ENCODE measurements around the gene FIGN. TPM values are rescaled to one million over a fixed set of nuclear protein-coding genes. Genes with fewer than 3 reads are reported as not detected.

Gene FIGN, protein sequence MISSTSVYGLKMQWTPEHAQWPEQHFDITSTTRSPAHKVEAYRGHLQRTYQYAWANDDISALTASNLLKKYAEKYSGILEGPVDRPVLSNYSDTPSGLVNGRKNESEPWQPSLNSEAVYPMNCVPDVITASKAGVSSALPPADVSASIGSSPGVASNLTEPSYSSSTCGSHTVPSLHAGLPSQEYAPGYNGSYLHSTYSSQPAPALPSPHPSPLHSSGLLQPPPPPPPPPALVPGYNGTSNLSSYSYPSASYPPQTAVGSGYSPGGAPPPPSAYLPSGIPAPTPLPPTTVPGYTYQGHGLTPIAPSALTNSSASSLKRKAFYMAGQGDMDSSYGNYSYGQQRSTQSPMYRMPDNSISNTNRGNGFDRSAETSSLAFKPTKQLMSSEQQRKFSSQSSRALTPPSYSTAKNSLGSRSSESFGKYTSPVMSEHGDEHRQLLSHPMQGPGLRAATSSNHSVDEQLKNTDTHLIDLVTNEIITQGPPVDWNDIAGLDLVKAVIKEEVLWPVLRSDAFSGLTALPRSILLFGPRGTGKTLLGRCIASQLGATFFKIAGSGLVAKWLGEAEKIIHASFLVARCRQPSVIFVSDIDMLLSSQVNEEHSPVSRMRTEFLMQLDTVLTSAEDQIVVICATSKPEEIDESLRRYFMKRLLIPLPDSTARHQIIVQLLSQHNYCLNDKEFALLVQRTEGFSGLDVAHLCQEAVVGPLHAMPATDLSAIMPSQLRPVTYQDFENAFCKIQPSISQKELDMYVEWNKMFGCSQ
- total RNA-seq (1 to 10 TPM; 4.9 to 5.4 TPM), polyA plus RNA-seq (1 to 10 TPM; 1.1 to 7.8 TPM)

DNA sequence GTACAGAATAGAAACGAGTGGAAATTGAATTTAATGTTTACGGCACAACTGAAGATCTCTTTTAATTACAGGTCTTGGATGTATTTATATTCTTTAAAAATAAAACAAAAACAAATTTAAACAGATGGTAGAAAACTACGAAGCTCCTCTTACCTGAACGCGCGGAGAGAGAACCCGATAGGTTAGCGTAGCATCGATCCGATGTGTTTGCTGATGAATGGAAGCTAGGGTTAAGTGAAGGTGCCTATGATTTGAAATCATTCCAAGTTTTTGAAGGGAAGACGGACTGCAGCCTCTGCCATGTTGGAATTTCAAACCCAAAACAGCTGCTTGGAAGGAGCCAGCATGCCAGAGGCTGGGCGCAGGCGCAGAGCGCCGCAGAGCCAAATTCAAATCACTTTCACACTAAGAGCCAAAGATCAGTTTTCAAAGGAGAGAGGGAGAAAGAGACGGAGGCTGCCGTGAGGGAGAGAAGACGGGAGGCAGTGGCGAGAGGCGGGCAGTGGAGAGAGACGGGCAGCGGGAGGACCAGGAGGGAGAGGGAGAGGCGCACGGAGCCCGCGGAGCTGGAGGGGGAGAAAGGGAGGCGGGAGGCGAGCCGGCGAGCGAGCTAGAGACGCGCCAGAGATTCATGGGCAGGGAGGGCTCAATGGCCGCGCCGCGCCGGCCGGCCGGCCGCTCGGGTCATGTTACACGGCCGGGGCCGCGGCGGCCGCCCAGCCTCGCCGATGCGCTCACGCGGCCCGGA lies at the start of gene FIGN:
Gene FIGN, minus strand, starts transcription at position 324 of the 748 bp plus-strand sequence. CDS start 1,081 bp downstream, outside the sequence.
- H3K36me3 ChIP-seq (ENCODE audit: control insufficient read depth in 4 of 4, insufficient read depth in 3 of 4, low read depth in 1 of 4, low read length in 3 of 4): no peaks in the 10 kb centered on the region
- DNase-seq (ENCODE audit: low spot score): peak; percentile 59
- peaks cover 0 to 19% (median 7%) of the 10 kb centered on the region in 4 donors for H3K4me1 ChIP-seq (ENCODE audit: control insufficient read depth in 4 of 4, insufficient read depth in 4 of 4, low read length in 3 of 4)
- H3K9me3 ChIP-seq (ENCODE audit: control insufficient read depth in 4 of 4, low read length in 3 of 4): no peaks in the 10 kb centered on the region
- 2% methylated on average over 54 of the region's 54 CpGs for WGBS
- peak within 1 kb of the TSS; percentile 85 to 91 for H3K27ac ChIP-seq (ENCODE audit: low read depth in 1 of 2, low read length in 2 of 2)
- H3K4me3 ChIP-seq (ENCODE audit: low read depth in 1 of 3, low read length in 3 of 3): peak within 1 kb of the TSS; percentile 75 to 96 (median 94)
- H3K9ac ChIP-seq (ENCODE audit: low read depth in 1 of 2, low read length in 2 of 2): peak within 1 kb of the TSS; percentile 67 to 93
- no peaks in the 10 kb centered on the region for H3K27me3 ChIP-seq (ENCODE audit: control insufficient read depth in 4 of 4, insufficient read depth in 4 of 4, low read length in 3 of 4)
- TF ChIP-seq RAD21 (IDR thresholded peaks at IDR 0.05) (peak; percentile 28 to 51), JUND (IDR thresholded peaks at IDR 0.05) (no peak), TAF1 (conservative IDR thresholded peaks at IDR 0.05) (peak; percentile 85), HNF4A (conservative IDR thresholded peaks at IDR 0.05) (peak; percentile 51 to 53), NR2F2 (IDR thresholded peaks at IDR 0.05) (no peak), HNF4G (IDR thresholded peaks at IDR 0.05) (peak; percentile 15), RXRA (IDR thresholded peaks at IDR 0.05) (peak in 1 of 2 donors; percentile 36), SP1 (IDR thresholded peaks at IDR 0.05) (peak; percentile 27), YY1 (IDR thresholded peaks at IDR 0.05) (peak; percentile 97), EGR1 (IDR thresholded peaks at IDR 0.05; ENCODE audit: low read depth in 2 of 2) (no peak)
- TF ChIP-seq, protein P1, sequence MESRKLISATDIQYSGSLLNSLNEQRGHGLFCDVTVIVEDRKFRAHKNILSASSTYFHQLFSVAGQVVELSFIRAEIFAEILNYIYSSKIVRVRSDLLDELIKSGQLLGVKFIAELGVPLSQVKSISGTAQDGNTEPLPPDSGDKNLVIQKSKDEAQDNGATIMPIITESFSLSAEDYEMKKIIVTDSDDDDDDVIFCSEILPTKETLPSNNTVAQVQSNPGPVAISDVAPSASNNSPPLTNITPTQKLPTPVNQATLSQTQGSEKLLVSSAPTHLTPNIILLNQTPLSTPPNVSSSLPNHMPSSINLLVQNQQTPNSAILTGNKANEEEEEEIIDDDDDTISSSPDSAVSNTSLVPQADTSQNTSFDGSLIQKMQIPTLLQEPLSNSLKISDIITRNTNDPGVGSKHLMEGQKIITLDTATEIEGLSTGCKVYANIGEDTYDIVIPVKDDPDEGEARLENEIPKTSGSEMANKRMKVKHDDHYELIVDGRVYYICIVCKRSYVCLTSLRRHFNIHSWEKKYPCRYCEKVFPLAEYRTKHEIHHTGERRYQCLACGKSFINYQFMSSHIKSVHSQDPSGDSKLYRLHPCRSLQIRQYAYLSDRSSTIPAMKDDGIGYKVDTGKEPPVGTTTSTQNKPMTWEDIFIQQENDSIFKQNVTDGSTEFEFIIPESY (IDR thresholded peaks at IDR 0.05): no peak
- TF ChIP-seq, protein P2, sequence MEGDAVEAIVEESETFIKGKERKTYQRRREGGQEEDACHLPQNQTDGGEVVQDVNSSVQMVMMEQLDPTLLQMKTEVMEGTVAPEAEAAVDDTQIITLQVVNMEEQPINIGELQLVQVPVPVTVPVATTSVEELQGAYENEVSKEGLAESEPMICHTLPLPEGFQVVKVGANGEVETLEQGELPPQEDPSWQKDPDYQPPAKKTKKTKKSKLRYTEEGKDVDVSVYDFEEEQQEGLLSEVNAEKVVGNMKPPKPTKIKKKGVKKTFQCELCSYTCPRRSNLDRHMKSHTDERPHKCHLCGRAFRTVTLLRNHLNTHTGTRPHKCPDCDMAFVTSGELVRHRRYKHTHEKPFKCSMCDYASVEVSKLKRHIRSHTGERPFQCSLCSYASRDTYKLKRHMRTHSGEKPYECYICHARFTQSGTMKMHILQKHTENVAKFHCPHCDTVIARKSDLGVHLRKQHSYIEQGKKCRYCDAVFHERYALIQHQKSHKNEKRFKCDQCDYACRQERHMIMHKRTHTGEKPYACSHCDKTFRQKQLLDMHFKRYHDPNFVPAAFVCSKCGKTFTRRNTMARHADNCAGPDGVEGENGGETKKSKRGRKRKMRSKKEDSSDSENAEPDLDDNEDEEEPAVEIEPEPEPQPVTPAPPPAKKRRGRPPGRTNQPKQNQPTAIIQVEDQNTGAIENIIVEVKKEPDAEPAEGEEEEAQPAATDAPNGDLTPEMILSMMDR (IDR thresholded peaks at IDR 0.05; ENCODE audit: low read depth, low read length, missing input control): no peak
- TF ChIP-seq, protein P3, sequence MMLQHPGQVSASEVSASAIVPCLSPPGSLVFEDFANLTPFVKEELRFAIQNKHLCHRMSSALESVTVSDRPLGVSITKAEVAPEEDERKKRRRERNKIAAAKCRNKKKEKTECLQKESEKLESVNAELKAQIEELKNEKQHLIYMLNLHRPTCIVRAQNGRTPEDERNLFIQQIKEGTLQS (IDR thresholded peaks at IDR 0.05): no peak
- TF ChIP-seq, protein P4, sequence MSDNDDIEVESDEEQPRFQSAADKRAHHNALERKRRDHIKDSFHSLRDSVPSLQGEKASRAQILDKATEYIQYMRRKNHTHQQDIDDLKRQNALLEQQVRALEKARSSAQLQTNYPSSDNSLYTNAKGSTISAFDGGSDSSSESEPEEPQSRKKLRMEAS (IDR thresholded peaks at IDR 0.05): no peak

DNA sequence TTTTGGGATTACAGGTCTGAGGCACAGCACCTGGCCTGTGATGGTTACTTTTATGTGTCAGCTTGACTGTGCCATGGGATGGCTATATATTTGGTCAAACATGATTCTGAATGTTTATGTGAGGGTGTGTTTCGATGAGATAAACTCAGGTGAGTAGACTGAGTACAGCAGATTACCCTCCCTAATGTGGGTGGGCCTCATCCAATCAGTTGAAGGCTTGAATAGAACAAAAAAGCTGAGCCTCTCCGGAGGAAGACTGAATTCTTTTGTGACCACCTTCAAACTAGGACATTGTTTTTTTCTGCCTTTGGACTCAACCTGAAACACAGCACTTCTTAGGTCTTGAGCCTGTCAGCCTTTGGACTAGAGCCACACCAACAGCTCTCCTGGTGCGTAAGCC lies 49.4 kb upstream of the FIGN start:
- no peak overlapping the region for H3K27ac ChIP-seq (ENCODE audit: low read depth in 1 of 2, low read length in 2 of 2)
- no peak overlapping the region for H3K4me3 ChIP-seq (ENCODE audit: low read depth in 1 of 3, low read length in 3 of 3)
- no peaks in the 10 kb centered on the region for H3K27me3 ChIP-seq (ENCODE audit: control insufficient read depth in 4 of 4, insufficient read depth in 4 of 4, low read length in 3 of 4)
- no peak for DNase-seq (ENCODE audit: low spot score)
- 91% methylated on average over 3 of the region's 3 CpGs for WGBS
- peaks cover 0 to 8% (median 1%) of the 10 kb centered on the region in 4 donors for H3K4me1 ChIP-seq (ENCODE audit: control insufficient read depth in 4 of 4, insufficient read depth in 4 of 4, low read length in 3 of 4)
- no peak overlapping the region for H3K9ac ChIP-seq (ENCODE audit: low read depth in 1 of 2, low read length in 2 of 2)
- no peaks in the 10 kb centered on the region for H3K9me3 ChIP-seq (ENCODE audit: control insufficient read depth in 4 of 4, low read length in 3 of 4)
- H3K36me3 ChIP-seq (ENCODE audit: control insufficient read depth in 4 of 4, insufficient read depth in 3 of 4, low read depth in 1 of 4, low read length in 3 of 4): no peaks in the 10 kb centered on the region
- TF ChIP-seq HNF4A (conservative IDR thresholded peaks at IDR 0.05) (no peak), JUND (IDR thresholded peaks at IDR 0.05) (no peak), FOXA2 (IDR thresholded peaks at IDR 0.05) (no peak), TAF1 (conservative IDR thresholded peaks at IDR 0.05) (no peak), FOXA1 (IDR thresholded peaks at IDR 0.05) (no peak), RAD21 (IDR thresholded peaks at IDR 0.05) (no peak), NR2F2 (IDR thresholded peaks at IDR 0.05) (no peak), YY1 (IDR thresholded peaks at IDR 0.05) (no peak), GABPA (IDR thresholded peaks at IDR 0.05 in 1 of 2, conservative IDR thresholded peaks at IDR 0.05 in 1 of 2) (no peak)
- TF ChIP-seq, protein P2 (IDR thresholded peaks at IDR 0.05; ENCODE audit: low read depth, low read length, missing input control): no peak
- TF ChIP-seq, protein P3 (IDR thresholded peaks at IDR 0.05): no peak

Measured in liver (tissue), 9 donors.